ENCODE data around the gene ARHGAP10.

GRCh38 chr4:147755561-147756295 is 23.8 kb downstream of the ARHGAP10 start:
- TF ChIP-seq GATA3 (IDR thresholded peaks at IDR 0.05; ENCODE audit: low read depth, low read length) (no peak), GATA2 (IDR thresholded peaks at IDR 0.05; ENCODE audit: low read depth, low read length) (no peak)

All from SH-SY5Y (cell line).